Osteocyte (in vitro differentiated cells): Measurements from ENCODE around the gene ABL1. TPM values are rescaled to one million over a fixed set of nuclear protein-coding genes. Genes with fewer than 3 reads are reported as not detected.

Experiments used
- DNase-seq: peaks from one replicate; pipeline ENCODE4 v3.0.0; 2021; ENCODE audit warnings: mixed read lengths; ENCODE audit not compliant: unreplicated experiment; ENCODE audit errors: extremely low spot score
- H3K27ac Mint-ChIP-seq: one replicate; pipeline ENCODE4 v1.8.0; 2021; ENCODE audit warnings: mild to moderate bottlenecking, mixed read lengths; ENCODE audit not compliant: unreplicated experiment
- H3K27me3 Mint-ChIP-seq: one replicate; pipeline ENCODE4 v1.8.0; 2021; ENCODE audit warnings: mixed read lengths; ENCODE audit not compliant: unreplicated experiment
- H3K36me3 Mint-ChIP-seq: one replicate; pipeline ENCODE4 v1.8.0; 2021; ENCODE audit warnings: mixed read lengths; ENCODE audit not compliant: unreplicated experiment
- H3K4me1 Mint-ChIP-seq: one replicate; pipeline ENCODE4 v1.8.0; 2021; ENCODE audit warnings: mixed read lengths; ENCODE audit not compliant: unreplicated experiment
- H3K4me3 Mint-ChIP-seq: one replicate; pipeline ENCODE4 v1.8.0; 2021; ENCODE audit warnings: mild to moderate bottlenecking, moderate library complexity, mixed read lengths; ENCODE audit not compliant: unreplicated experiment
- H3K9me3 Mint-ChIP-seq: one replicate; pipeline ENCODE4 v1.8.0; 2021; ENCODE audit warnings: mixed read lengths; ENCODE audit not compliant: unreplicated experiment
- CTCF ChIP-seq: fragments of 200-600 bp; sonication (generic); IDR thresholded peaks from 2 replicates; pipeline ENCODE4 v1.5.0; 2021; ENCODE audit warnings: antibody characterized with exemption, mild to moderate bottlenecking, moderate library complexity
- total RNA-seq: library from RNA; stranded (reverse); gene quantifications from 2 replicates; pipeline ENCODE4 v1.2.1, GENCODE V29; 2021

Gene ABL1
- total RNA-seq, 1 donor from 2014 or later: 101 TPM

- H3K4me1 Mint-ChIP-seq: peaks cover 23% of the 10 kb centered on the region
- no peak overlapping the region for H3K27ac Mint-ChIP-seq
- no peaks in the 10 kb centered on the region for H3K27me3 Mint-ChIP-seq
- no peak overlapping the region for H3K4me3 Mint-ChIP-seq
- DNase-seq: no peak
- TF ChIP-seq CTCF: no peak
- H3K9me3 Mint-ChIP-seq: no peaks in the 10 kb centered on the region
- H3K36me3 Mint-ChIP-seq: no peaks in the 10 kb centered on the region
These were observed 95.8 kb downstream of the ABL1 start for GRCh38 chr9:130930804-130931349.

- no peak for TF ChIP-seq CTCF
- no peak for DNase-seq
- Mint-ChIP-seq H3K9me3 (no peaks in the 10 kb centered on the region), H3K27ac (no peak overlapping the region), H3K36me3 (no peaks in the 10 kb centered on the region), H3K4me3 (no peak overlapping the region), H3K27me3 (peaks cover 1% of the 10 kb centered on the region), H3K4me1 (peaks cover 32% of the 10 kb centered on the region)
These were observed 96.6 kb downstream of the ABL1 start for GRCh38 chr9:130931508-130932254.

GRCh38 chr9:130932255-130933079, 97.4 kb downstream of the ABL1 start:
- DNase-seq: no peak
- TF ChIP-seq CTCF: no peak
- Mint-ChIP-seq H3K4me1 (peaks cover 38% of the 10 kb centered on the region), H3K27me3 (peaks cover 4% of the 10 kb centered on the region), H3K9me3 (no peaks in the 10 kb centered on the region), H3K27ac (no peak overlapping the region), H3K4me3 (no peak overlapping the region), H3K36me3 (no peaks in the 10 kb centered on the region)

GRCh38 chr9:130933114-130934046, 98.3 kb downstream of the ABL1 start:
- no peaks in the 10 kb centered on the region for H3K9me3 Mint-ChIP-seq
- H3K4me3 Mint-ChIP-seq: no peak overlapping the region
- no peak overlapping the region for H3K27ac Mint-ChIP-seq
- H3K4me1 Mint-ChIP-seq: peaks cover 37% of the 10 kb centered on the region
- TF ChIP-seq CTCF: no peak
- no peak for DNase-seq
- peaks cover 8% of the 10 kb centered on the region for H3K27me3 Mint-ChIP-seq
- H3K36me3 Mint-ChIP-seq: no peaks in the 10 kb centered on the region
